ENCODE measurements around the gene ZNF750. TPM values are rescaled to one million over a fixed set of nuclear protein-coding genes. Genes with fewer than 3 reads are reported as not detected.

ZNF750 gene
- polyA plus RNA-seq, 3 donors = not detected

DNA sequence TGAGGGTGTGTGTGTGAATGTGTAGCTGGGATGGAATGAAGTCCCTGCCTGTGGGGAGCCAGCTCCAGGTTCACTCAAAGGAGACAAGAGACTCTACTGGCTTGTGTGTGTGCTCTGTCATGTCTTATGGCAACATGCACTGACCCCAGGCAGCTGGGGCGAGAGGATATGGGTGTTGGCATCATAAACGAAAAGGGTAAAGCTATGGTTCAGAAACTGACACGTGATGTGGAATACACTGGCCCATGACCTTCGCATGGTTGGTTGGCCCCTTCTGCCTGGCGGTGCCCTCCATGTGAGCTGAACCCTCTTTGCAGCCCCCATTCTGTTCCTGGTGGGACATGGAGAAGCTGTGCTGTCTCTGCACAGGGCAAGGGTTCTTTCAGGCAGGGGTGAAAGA is 21.9 kb downstream of the ZNF750 start:
- H3K4me2 ChIP-seq (replicated peaks; ENCODE audit: extremely low read depth, low read length, poor library complexity, severe bottlenecking) = no peak overlapping the region

DNA sequence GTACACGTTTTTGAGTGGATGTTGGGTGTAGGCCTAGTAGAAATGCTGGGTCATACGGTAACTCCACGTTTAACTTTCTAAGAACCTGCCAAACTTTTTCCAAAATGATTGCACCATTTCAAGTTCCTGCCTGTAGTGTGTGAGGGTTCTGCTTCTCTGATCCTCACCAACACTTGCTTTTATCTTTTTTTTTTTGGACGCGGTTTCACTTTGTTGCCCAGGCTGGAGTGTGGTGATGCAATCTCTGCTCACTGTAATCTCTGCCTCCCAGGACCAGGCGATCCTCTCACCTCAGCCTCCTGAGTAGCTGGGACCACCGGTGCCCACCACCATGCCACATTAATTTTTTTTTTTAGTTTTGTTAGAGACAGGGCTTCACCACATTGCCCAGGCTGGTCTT is 23.5 kb downstream of the ZNF750 start:
- WGBS (ENCODE audit: insufficient coverage) = no CpG with 5 or more reads among the region's 7 CpGs
- intact Hi-C loops (cut with micrococcal nuclease) = no loop called here
- peaks cover 7 to 42% of the 10 kb centered on the region in 2 donors for H3K36me3 ChIP-seq (replicated peaks in 1 of 2; ENCODE audit: control insufficient read depth in 1 of 2, insufficient read depth in 2 of 2, low read length in 2 of 2)

More for the DNA sequence above, 21.9 kb downstream of the ZNF750 start:
- H3K27ac ChIP-seq (ENCODE audit: low read depth in 1 of 2, low read length in 2 of 2) = no peak overlapping the region
- no peaks in the 10 kb centered on the region for H3K27me3 ChIP-seq (ENCODE audit: control insufficient read depth in 2 of 2, insufficient read depth in 2 of 2, low read length in 2 of 2)
- TF ChIP-seq, protein P1, sequence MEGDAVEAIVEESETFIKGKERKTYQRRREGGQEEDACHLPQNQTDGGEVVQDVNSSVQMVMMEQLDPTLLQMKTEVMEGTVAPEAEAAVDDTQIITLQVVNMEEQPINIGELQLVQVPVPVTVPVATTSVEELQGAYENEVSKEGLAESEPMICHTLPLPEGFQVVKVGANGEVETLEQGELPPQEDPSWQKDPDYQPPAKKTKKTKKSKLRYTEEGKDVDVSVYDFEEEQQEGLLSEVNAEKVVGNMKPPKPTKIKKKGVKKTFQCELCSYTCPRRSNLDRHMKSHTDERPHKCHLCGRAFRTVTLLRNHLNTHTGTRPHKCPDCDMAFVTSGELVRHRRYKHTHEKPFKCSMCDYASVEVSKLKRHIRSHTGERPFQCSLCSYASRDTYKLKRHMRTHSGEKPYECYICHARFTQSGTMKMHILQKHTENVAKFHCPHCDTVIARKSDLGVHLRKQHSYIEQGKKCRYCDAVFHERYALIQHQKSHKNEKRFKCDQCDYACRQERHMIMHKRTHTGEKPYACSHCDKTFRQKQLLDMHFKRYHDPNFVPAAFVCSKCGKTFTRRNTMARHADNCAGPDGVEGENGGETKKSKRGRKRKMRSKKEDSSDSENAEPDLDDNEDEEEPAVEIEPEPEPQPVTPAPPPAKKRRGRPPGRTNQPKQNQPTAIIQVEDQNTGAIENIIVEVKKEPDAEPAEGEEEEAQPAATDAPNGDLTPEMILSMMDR (IDR thresholded peaks at IDR 0.05) = no peak
- H3K27me3 Mint-ChIP-seq (ENCODE audit: low read depth in 3 of 3) = no peaks in the 10 kb centered on the region
- H3K4me1 Mint-ChIP-seq = peaks cover 11% of the 10 kb centered on the region
- H3K4me3 Mint-ChIP-seq = no peak overlapping the region
- H2AFZ ChIP-seq (ENCODE audit: insufficient read depth, low read depth, low read length, poor library complexity, severe bottlenecking) = no peak overlapping the region
- H3K9ac ChIP-seq (ENCODE audit: insufficient read depth, low read length, poor library complexity, severe bottlenecking) = no peak overlapping the region
- H3K4me1 ChIP-seq (ENCODE audit: control insufficient read depth in 1 of 2, insufficient read depth in 2 of 2, low read length in 2 of 2) = no peaks in the 10 kb centered on the region
- peaks cover 4 to 12% of the 10 kb centered on the region in 2 donors for H3K9me3 ChIP-seq (replicated peaks in 1 of 2; ENCODE audit: control insufficient read depth in 1 of 2, insufficient read depth in 1 of 2, low read length in 2 of 2)
- H3K36me3 ChIP-seq (replicated peaks in 1 of 2; ENCODE audit: control insufficient read depth in 1 of 2, insufficient read depth in 2 of 2, low read length in 2 of 2) = peaks cover 5 to 43% of the 10 kb centered on the region in 2 donors
- H3K79me2 ChIP-seq (ENCODE audit: insufficient read depth, low read length) = no peaks in the 10 kb centered on the region
- DNase-seq = no peak
- peaks cover 11 to 29% (median 16%) of the 10 kb centered on the region in 7 donors for H3K9me3 Mint-ChIP-seq
- H3K36me3 Mint-ChIP-seq = peaks cover 52 to 76% of the 10 kb centered on the region in 2 donors
- H3K4me3 ChIP-seq (replicated peaks in 1 of 3; ENCODE audit: low read depth in 2 of 3, low read length in 3 of 3) = no peak overlapping the region
- 98% methylated on average over 5 of the region's 5 CpGs for WGBS (ENCODE audit: insufficient coverage)
- intact Hi-C loops (cut with micrococcal nuclease) = no loop called here
- no peaks in the 10 kb centered on the region for H4K20me1 ChIP-seq (ENCODE audit: insufficient read depth, low read length)
- H3K27ac Mint-ChIP-seq = no peak overlapping the region

More for the DNA sequence above, 23.5 kb downstream of the ZNF750 start:
- Histone ChIP-seq H3K4me2 (replicated peaks; ENCODE audit: extremely low read depth, low read length, poor library complexity, severe bottlenecking) (no peak overlapping the region), H2AFZ (ENCODE audit: insufficient read depth, low read depth, low read length, poor library complexity, severe bottlenecking) (no peak overlapping the region), H3K4me3 (replicated peaks in 1 of 3; ENCODE audit: low read depth in 2 of 3, low read length in 3 of 3) (no peak overlapping the region), H3K79me2 (ENCODE audit: insufficient read depth, low read length) (no peaks in the 10 kb centered on the region), H3K9me3 (replicated peaks in 1 of 2; ENCODE audit: control insufficient read depth in 1 of 2, insufficient read depth in 1 of 2, low read length in 2 of 2) (peaks cover 4 to 12% of the 10 kb centered on the region in 2 donors), H3K9ac (ENCODE audit: insufficient read depth, low read length, poor library complexity, severe bottlenecking) (no peak overlapping the region), H4K20me1 (ENCODE audit: insufficient read depth, low read length) (no peaks in the 10 kb centered on the region), H3K27ac (ENCODE audit: low read depth in 1 of 2, low read length in 2 of 2) (no peak overlapping the region), H3K4me1 (ENCODE audit: control insufficient read depth in 1 of 2, insufficient read depth in 2 of 2, low read length in 2 of 2) (no peaks in the 10 kb centered on the region), H3K27me3 (ENCODE audit: control insufficient read depth in 2 of 2, insufficient read depth in 2 of 2, low read length in 2 of 2) (no peaks in the 10 kb centered on the region)
- Mint-ChIP-seq H3K27me3 (ENCODE audit: low read depth in 3 of 3) (no peaks in the 10 kb centered on the region), H3K4me3 (no peak overlapping the region), H3K36me3 (peaks cover 49 to 77% of the 10 kb centered on the region in 2 donors), H3K4me1 (peaks cover 11% of the 10 kb centered on the region), H3K27ac (peak overlapping the region in 5 of 7 donors; percentile 4 to 84 (median 48)), H3K9me3 (peaks cover 11 to 29% (median 16%) of the 10 kb centered on the region in 7 donors)
- no peak for DNase-seq
- TF ChIP-seq, protein P1 (IDR thresholded peaks at IDR 0.05) = no peak
